IMR-90 (cell line): ENCODE results near the gene COX6A1. TPM values are rescaled to one million over a fixed set of nuclear protein-coding genes. Genes with fewer than 3 reads are reported as not detected.

Source experiments
- ATAC-seq: fragments of 200-7000 bp; cut with Tn5 transposase; 2 replicates; pipeline ENCODE4 v1.9.1; 2020; ENCODE audit warnings: low read depth, mild to moderate bottlenecking, moderate library complexity
- BruUV-seq: library from RNA; stranded (reverse); fragments of 400-500 nt; replicated peaks from 2 replicates; lab custom pipeline; 2021; lab: Mats Ljungman, UMichigan
- CTCF ChIA-PET: fragments of 300-600 bp; formaldehyde crosslinking; extraction: SDS; loops from one replicate; lab custom pipeline; 2021; ENCODE audit warnings: antibody characterized with exemption; lab: Yijun Ruan, JAX
- POLR2A ChIA-PET: fragments of 300-600 bp; sonication (Branson Sonifier 250); formaldehyde crosslinking; loops from one replicate; lab custom pipeline; 2022; ENCODE audit warnings: antibody characterized with exemption; ENCODE audit not compliant: unreplicated experiment; lab: Charles Lee
- DNase-seq: peaks from one replicate; pipeline ENCODE4 v3.0.0; 2013
- H2AFZ ChIP-seq: replicated peaks from 2 replicates; pipeline ENCODE3; 2013; ENCODE audit warnings: low read length, mild to moderate bottlenecking; ENCODE audit not compliant: poor library complexity
- H2AK5ac ChIP-seq: 2 replicates; pipeline ENCODE4 v1.6.1; 2013; ENCODE audit warnings: low read depth, low read length, inconsistent platforms
- H2AK9ac ChIP-seq: replicated peaks from 2 replicates; pipeline ENCODE3; 2013; ENCODE audit warnings: mild to moderate bottlenecking, low read depth, low read length, moderate library complexity; ENCODE audit not compliant: poor library complexity
- H2BK120ac ChIP-seq: 2 replicates; pipeline ENCODE4 v1.6.1; 2013; ENCODE audit warnings: low read depth, low read length, inconsistent platforms
- H2BK15ac ChIP-seq: 3 replicates; pipeline ENCODE4 v1.6.1; 2013; ENCODE audit warnings: low read depth, low read length, inconsistent platforms
- H2BK20ac ChIP-seq: 2 replicates; pipeline ENCODE4 v1.6.1; 2013; ENCODE audit warnings: low read depth, mild to moderate bottlenecking, inconsistent platforms, low read length, moderate library complexity
- H2BK5ac ChIP-seq: 2 replicates; pipeline ENCODE4 v1.6.1; 2013; ENCODE audit warnings: mild to moderate bottlenecking, low read depth, low read length, inconsistent platforms; ENCODE audit not compliant: poor library complexity, severe bottlenecking
- H3K14ac ChIP-seq: replicated peaks from 2 replicates; pipeline ENCODE4 v1.6.1; 2013; ENCODE audit warnings: low read depth, low read length, inconsistent platforms
- H3K18ac ChIP-seq: 2 replicates; pipeline ENCODE4 v1.6.1; 2013; ENCODE audit warnings: low read depth, low read length, control low read depth
- H3K23ac ChIP-seq: 2 replicates; pipeline ENCODE4 v1.6.1; 2013; ENCODE audit warnings: low read depth, low read length, inconsistent platforms
- H3K27ac ChIP-seq: 2 replicates; pipeline ENCODE4 v1.5.1; 2013; ENCODE audit warnings: mild to moderate bottlenecking, control low read depth, low read length; ENCODE audit not compliant: insufficient read depth
- H3K27me3 ChIP-seq: 2 replicates; pipeline ENCODE4 v1.6.1; 2013; ENCODE audit warnings: low read length; ENCODE audit not compliant: control insufficient read depth, insufficient read depth
- H3K36me3 ChIP-seq: 2 replicates; pipeline ENCODE4 v1.6.1; 2013; ENCODE audit warnings: low read length, mixed read lengths; ENCODE audit not compliant: control insufficient read depth, insufficient read depth
- H3K4ac ChIP-seq: 2 replicates; pipeline ENCODE4 v1.6.1; 2013; ENCODE audit warnings: low read depth, low read length, inconsistent platforms
- H3K4me1 ChIP-seq: 2 replicates; pipeline ENCODE4 v1.6.1; 2013; ENCODE audit warnings: low read length, mixed read lengths; ENCODE audit not compliant: control insufficient read depth, insufficient read depth
- H3K4me2 ChIP-seq: 2 replicates; pipeline ENCODE4 v1.6.1; 2013; ENCODE audit warnings: low read depth, mild to moderate bottlenecking, control low read depth, low read length, moderate library complexity
- H3K4me3 ChIP-seq: 2 replicates; pipeline ENCODE4 v1.5.1; 2013; ENCODE audit warnings: low read depth, mild to moderate bottlenecking, control low read depth, low read length, moderate library complexity; ENCODE audit not compliant: insufficient read depth
- H3K56ac ChIP-seq: 2 replicates; pipeline ENCODE4 v1.6.1; 2013; ENCODE audit warnings: low read length, inconsistent platforms; ENCODE audit not compliant: insufficient read depth; ENCODE audit errors: extremely low read depth
- H3K79me1 ChIP-seq, 2 experiments: 2 replicates each; pipeline ENCODE4 v1.6.1; 2013; ENCODE audit warnings: low read length in 2 of 2, inconsistent platforms in 1 of 2, low read depth in 1 of 2
- H3K9ac ChIP-seq: 2 replicates; pipeline ENCODE4 v1.6.1; 2013; ENCODE audit warnings: low read depth, low read length, control low read depth
- H3K9me1 ChIP-seq: 2 replicates; pipeline ENCODE4 v1.6.1; 2013; ENCODE audit warnings: low read length, inconsistent platforms; ENCODE audit not compliant: insufficient read depth
- H3K9me3 ChIP-seq: 2 replicates; pipeline ENCODE4 v1.6.1; 2013; ENCODE audit warnings: low read length; ENCODE audit not compliant: control insufficient read depth, insufficient read depth
- H4K20me1 ChIP-seq: 2 replicates; pipeline ENCODE4 v1.6.1; 2013; ENCODE audit warnings: low read length, inconsistent platforms; ENCODE audit not compliant: insufficient read depth
- H4K5ac ChIP-seq: 2 replicates; pipeline ENCODE4 v1.6.1; 2013; ENCODE audit warnings: mild to moderate bottlenecking, low read depth, low read length, control low read depth
- H4K8ac ChIP-seq, 2 experiments: 2 replicates each; pipeline ENCODE4 v1.6.1; 2013; ENCODE audit warnings: low read depth in 2 of 2, low read length in 2 of 2, control low read depth in 1 of 2, inconsistent platforms in 1 of 2
- H4K91ac ChIP-seq: 2 replicates; pipeline ENCODE4 v1.6.1; 2013; ENCODE audit warnings: low read depth, low read length, inconsistent platforms; ENCODE audit not compliant: insufficient read depth
- BHLHE40 ChIP-seq: fragments of 150-350 bp; IDR thresholded peaks from 2 replicates; pipeline ENCODE4 v1.6.1; 2016; ENCODE audit warnings: mild to moderate bottlenecking, low read depth, low read length
- FOS ChIP-seq: fragments of 150-350 bp; IDR thresholded peaks from 2 replicates; pipeline ENCODE4 v1.6.1; 2016; ENCODE audit warnings: low read depth, low read length
- MAFK ChIP-seq: IDR thresholded peaks from 2 replicates; pipeline ENCODE4 v1.6.1; 2012; ENCODE audit warnings: low read depth, low read length, improper control_type of control experiment
- MAZ ChIP-seq: IDR thresholded peaks from 2 replicates; pipeline ENCODE4 v1.6.1; 2012; ENCODE audit warnings: low read depth, mild to moderate bottlenecking, low read length, improper control_type of control experiment, moderate library complexity, borderline replicate concordance
- MXI1 ChIP-seq: IDR thresholded peaks from 2 replicates; pipeline ENCODE4 v1.6.1; 2012; ENCODE audit warnings: low read depth, mild to moderate bottlenecking, low read length, moderate library complexity, borderline replicate concordance
- POLR2A ChIP-seq: IDR thresholded peaks from 2 replicates; pipeline ENCODE4 v1.6.1; 2012; ENCODE audit warnings: mild to moderate bottlenecking, low read depth, low read length
- WGBS, 2 experiments: methylation state at CpG; one replicate each; pipeline versions ENCODE4 v1.1.5 to v1.1.7; 2013; ENCODE audit warnings: missing lambda C conversion rate in 2 of 2; ENCODE audit not compliant: insufficient read length in 1 of 2; ENCODE audit errors: extremely low coverage in 2 of 2; 5-methylcytosine and 5-hydroxymethylcytosine counted together
- dilution Hi-C: fragments of 300-500 bp; cut with HindIII; formaldehyde crosslinking; loops from one replicate; pipeline ENCODE4 v1.14.3; 2018; ENCODE audit warnings: low sequenced_read_pairs; ENCODE audit not compliant: unreplicated experiment
- in situ Hi-C: fragments of 300-500 bp; cut with MboI; formaldehyde crosslinking; loops from 3 replicates; pipeline ENCODE4 v1.14.3; 2019; ENCODE audit warnings: low sequenced_read_pairs, inconsistent platforms, mixed read lengths
- intact Hi-C: fragments of 100-400 bp; cut with micrococcal nuclease; formaldehyde crosslinking; loops from 2 replicates; pipeline ENCODE4 v1.10.0; 2022
- polyA plus RNA-seq, 3 experiments: library from polyadenylated mRNA; depleted of rRNA; stranded (reverse); fragments of >200 nt; gene quantifications; 2 replicates each; pipeline ENCODE4 v1.2.3, GENCODE V29; 2012; ENCODE audit warnings: low replicate concordance in 1 of 3
- total RNA-seq: library from RNA; depleted of rRNA; stranded (reverse); fragments of >200 nt; gene quantifications from 2 replicates; pipeline ENCODE4 v1.2.3, GENCODE V29; 2012

COX6A1 gene
- total and polyA plus RNA-seq, 2 of the 4 experiments (the other 2 are of a cell fraction) = 396 to 541 TPM

DNA sequence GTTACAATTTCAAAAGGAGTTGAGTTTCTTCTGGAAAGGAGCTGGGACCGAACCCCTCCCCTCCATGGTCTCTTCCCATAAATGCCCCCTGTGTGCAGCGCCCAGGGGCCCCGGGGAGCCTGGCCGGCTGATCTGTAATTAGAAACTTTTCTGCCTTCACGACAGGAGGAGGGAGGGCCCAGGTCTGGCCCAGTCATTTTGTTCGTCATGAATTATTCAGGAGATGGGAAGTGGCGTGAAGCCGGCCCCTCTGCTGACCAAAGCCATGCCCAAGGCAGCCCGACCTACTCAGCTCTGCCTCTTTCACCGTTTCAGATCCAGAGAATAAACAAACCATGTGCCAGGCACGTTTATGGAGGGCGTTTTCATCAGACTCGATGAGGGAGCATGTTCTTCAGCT is 35.7 kb upstream of the COX6A1 start:
- Histone ChIP-seq H2BK5ac (no peak overlapping the region), H2AFZ (peak overlapping the region; percentile 58), H3K79me1 (no peaks in the 10 kb centered on the region), H4K5ac (no peak overlapping the region), H3K18ac (no peak overlapping the region), H3K4ac (no peak overlapping the region), H4K8ac (no peak overlapping the region), H3K23ac (no peak overlapping the region), H3K56ac (no peak overlapping the region), H4K20me1 (no peaks in the 10 kb centered on the region), H3K27ac (no peak overlapping the region), H2BK120ac (no peak overlapping the region), H2BK20ac (no peak overlapping the region), H3K9me3 (peaks cover 6% of the 10 kb centered on the region; the same call in 1 of the 2 replicates), H3K4me1 (no peaks in the 10 kb centered on the region), H4K91ac (no peak overlapping the region), H2BK15ac (no peak overlapping the region), H2AK5ac (no peak overlapping the region), H3K9me1 (no peaks in the 10 kb centered on the region), H3K4me3 (no peak overlapping the region), H3K9ac (no peak overlapping the region), H3K36me3 (no peaks in the 10 kb centered on the region), H3K14ac (no peak overlapping the region), H2AK9ac (no peak overlapping the region), H3K4me2 (no peak overlapping the region), H3K27me3 (peaks cover 23% of the 10 kb centered on the region)
- no peak for TF ChIP-seq MAFK
- no peak for TF ChIP-seq BHLHE40
- TF ChIP-seq MXI1 = no peak
- TF ChIP-seq MAZ = no peak
- TF ChIP-seq FOS = no peak
- TF ChIP-seq POLR2A = no peak
- dilution Hi-C loops = no loop called here
- ATAC-seq = 0 out of 2 replicates have a peak, but pooled peaks have one; percentile 35
- CTCF ChIA-PET = no interaction called here
- in situ Hi-C loops = no loop called here
- 17% methylated on average over 1 of the region's 13 CpGs; no CpG with 5 or more reads in 1 of the 2 experiments for WGBS, 2 experiments
- BruUV-seq = no TSS peak
- intact Hi-C loops = no loop called here
- POLR2A ChIA-PET = no interaction called here
- DNase-seq = no peak
